Smooth muscle cell (in vitro differentiated cells): ENCODE results near the gene MAP2K7. TPM values are rescaled to one million over a fixed set of nuclear protein-coding genes. Genes with fewer than 3 reads are reported as not detected.

Source experiments
- DNase-seq: peaks from one replicate; lab custom pipeline; 2025; ENCODE audit not compliant: unreplicated experiment; lab: John Stamatoyannopoulos, UW
- H2AFZ ChIP-seq: fragments of 200-600 bp; sonication (generic); 2 replicates; pipeline ENCODE4 v1.6.0; 2016; ENCODE audit warnings: antibody characterized with exemption, low read depth, mild to moderate bottlenecking
- H3F3A ChIP-seq: fragments of 200-600 bp; sonication (generic); 2 replicates; pipeline ENCODE4 v1.6.0; 2017; ENCODE audit warnings: antibody characterized with exemption, low read depth
- H3K27ac ChIP-seq: fragments of 200-600 bp; sonication (generic); 2 replicates; pipeline ENCODE4 v1.5.1; 2016; ENCODE audit warnings: low read depth, mild to moderate bottlenecking
- H3K27me3 ChIP-seq: fragments of 200-600 bp; sonication (generic); 2 replicates; pipeline ENCODE4 v1.6.1; 2016; ENCODE audit warnings: low read depth, mild to moderate bottlenecking
- H3K36me3 ChIP-seq: fragments of 200-600 bp; sonication (generic); 2 replicates; pipeline ENCODE4 v1.5.1; 2016; ENCODE audit warnings: low read depth
- H3K4me1 ChIP-seq: fragments of 200-600 bp; sonication (generic); 2 replicates; pipeline ENCODE4 v1.5.1; 2016; ENCODE audit warnings: low read depth
- H3K4me2 ChIP-seq: fragments of 200-600 bp; sonication (generic); 2 replicates; pipeline ENCODE4 v1.6.0; 2016; ENCODE audit warnings: mild to moderate bottlenecking
- H3K4me3 ChIP-seq: fragments of 200-600 bp; sonication (generic); 2 replicates; pipeline ENCODE4 v1.5.1; 2016; ENCODE audit warnings: mild to moderate bottlenecking
- H3K79me2 ChIP-seq: fragments of 200-600 bp; sonication (generic); 2 replicates; pipeline ENCODE4 v1.6.0; 2016; ENCODE audit warnings: low read depth, mild to moderate bottlenecking
- H3K9ac ChIP-seq: fragments of 200-600 bp; sonication (generic); 2 replicates; pipeline ENCODE4 v1.6.0; 2016; ENCODE audit warnings: low read depth
- H3K9me3 ChIP-seq: fragments of 200-600 bp; sonication (generic); replicated peaks from 2 replicates; pipeline ENCODE4 v1.5.1; 2016; ENCODE audit warnings: low read depth
- H4K20me1 ChIP-seq: fragments of 200-600 bp; sonication (generic); 2 replicates; pipeline ENCODE4 v1.6.0; 2016; ENCODE audit warnings: low read depth
- WGBS: methylation state at CpG from one replicate; pipeline ENCODE4 v1.1.7; 2016; ENCODE audit warnings: low lambda C conversion rate; 5-methylcytosine and 5-hydroxymethylcytosine counted together
- polyA plus RNA-seq: library from polyadenylated mRNA; unstranded; fragments of >200 nt; fragmentation: Nextera tagmentation; extraction: Ambion mirVana; gene quantifications from 2 replicates; pipeline ENCODE4 v1.2.1, GENCODE V29; 2016
- total RNA-seq: library from RNA; depleted of rRNA; stranded (reverse); fragments of >200 nt; gene quantifications from 2 replicates; pipeline ENCODE4 v1.2.3, GENCODE V29; 2014
- TF ChIP-seq, protein P1 (sequence below): fragments of 200-600 bp; sonication (generic); IDR thresholded peaks from 2 replicates; pipeline ENCODE4 v1.5.1; 2017; ENCODE audit warnings: borderline replicate concordance, mild to moderate bottlenecking, antibody characterized with exemption; ENCODE audit not compliant: insufficient read depth, poor library complexity, severe bottlenecking

The MAP2K7 gene
- total and polyA plus RNA-seq, 2 experiments from 2014 or later, result 6.7 to 9.2 TPM

- no peaks in the 10 kb centered on the region for H3K4me1 ChIP-seq
- H4K20me1 ChIP-seq, result no peaks in the 10 kb centered on the region
- H3K36me3 ChIP-seq, result no peaks in the 10 kb centered on the region
- H2AFZ ChIP-seq, result no peak overlapping the region
- no peaks in the 10 kb centered on the region for H3K9me3 ChIP-seq
- no peak overlapping the region for H3K9ac ChIP-seq
- H3K79me2 ChIP-seq, result no peaks in the 10 kb centered on the region
- no peaks in the 10 kb centered on the region for H3K27me3 ChIP-seq
- H3K4me3 ChIP-seq, result no peak overlapping the region
- H3K27ac ChIP-seq, result no peak overlapping the region
- no peaks in the 10 kb centered on the region for H3F3A ChIP-seq
- no peak for DNase-seq
- no peak overlapping the region for H3K4me2 ChIP-seq
- whole genome bisulfite sequencing, result 68% methylated on average over 2 of the region's 2 CpGs
- TF ChIP-seq, protein P1, sequence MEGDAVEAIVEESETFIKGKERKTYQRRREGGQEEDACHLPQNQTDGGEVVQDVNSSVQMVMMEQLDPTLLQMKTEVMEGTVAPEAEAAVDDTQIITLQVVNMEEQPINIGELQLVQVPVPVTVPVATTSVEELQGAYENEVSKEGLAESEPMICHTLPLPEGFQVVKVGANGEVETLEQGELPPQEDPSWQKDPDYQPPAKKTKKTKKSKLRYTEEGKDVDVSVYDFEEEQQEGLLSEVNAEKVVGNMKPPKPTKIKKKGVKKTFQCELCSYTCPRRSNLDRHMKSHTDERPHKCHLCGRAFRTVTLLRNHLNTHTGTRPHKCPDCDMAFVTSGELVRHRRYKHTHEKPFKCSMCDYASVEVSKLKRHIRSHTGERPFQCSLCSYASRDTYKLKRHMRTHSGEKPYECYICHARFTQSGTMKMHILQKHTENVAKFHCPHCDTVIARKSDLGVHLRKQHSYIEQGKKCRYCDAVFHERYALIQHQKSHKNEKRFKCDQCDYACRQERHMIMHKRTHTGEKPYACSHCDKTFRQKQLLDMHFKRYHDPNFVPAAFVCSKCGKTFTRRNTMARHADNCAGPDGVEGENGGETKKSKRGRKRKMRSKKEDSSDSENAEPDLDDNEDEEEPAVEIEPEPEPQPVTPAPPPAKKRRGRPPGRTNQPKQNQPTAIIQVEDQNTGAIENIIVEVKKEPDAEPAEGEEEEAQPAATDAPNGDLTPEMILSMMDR, result no peak
Measured at GRCh38 chr19:7883796-7884570, 19.7 kb upstream of the MAP2K7 start.

GRCh38 chr19:7885818-7886217 is 17.9 kb upstream of the MAP2K7 start:
- Histone ChIP-seq H3K27me3 (no peaks in the 10 kb centered on the region), H3K9me3 (no peaks in the 10 kb centered on the region), H3K27ac (no peak overlapping the region), H3K4me1 (no peaks in the 10 kb centered on the region), H3K36me3 (no peaks in the 10 kb centered on the region), H3K4me2 (no peak overlapping the region), H4K20me1 (no peaks in the 10 kb centered on the region), H3F3A (no peaks in the 10 kb centered on the region), H3K9ac (no peak overlapping the region), H3K4me3 (no peak overlapping the region), H2AFZ (no peak overlapping the region), H3K79me2 (no peaks in the 10 kb centered on the region)
- 91% methylated on average over 8 of the region's 8 CpGs for WGBS
- TF ChIP-seq, protein P1, result no peak
- DNase-seq, result no peak

- Histone ChIP-seq H3K4me2 (peak overlapping the region; percentile 92), H3K9me3 (no peaks in the 10 kb centered on the region), H3K27me3 (no peaks in the 10 kb centered on the region), H3K4me3 (peak overlapping the region; percentile 68), H3F3A (no peaks in the 10 kb centered on the region), H2AFZ (no peak overlapping the region), H3K79me2 (no peaks in the 10 kb centered on the region), H4K20me1 (no peaks in the 10 kb centered on the region), H3K4me1 (no peaks in the 10 kb centered on the region), H3K9ac (no peak overlapping the region), H3K36me3 (no peaks in the 10 kb centered on the region), H3K27ac (no peak overlapping the region)
- 86% methylated on average over 16 of the region's 16 CpGs for WGBS
- TF ChIP-seq, protein P1, result no peak
- no peak for DNase-seq
Measured at GRCh38 chr19:7887408-7888144, 16.1 kb upstream of the MAP2K7 start.
